Measurements from ENCODE around the gene CETN1.

The CETN1 gene

DNA sequence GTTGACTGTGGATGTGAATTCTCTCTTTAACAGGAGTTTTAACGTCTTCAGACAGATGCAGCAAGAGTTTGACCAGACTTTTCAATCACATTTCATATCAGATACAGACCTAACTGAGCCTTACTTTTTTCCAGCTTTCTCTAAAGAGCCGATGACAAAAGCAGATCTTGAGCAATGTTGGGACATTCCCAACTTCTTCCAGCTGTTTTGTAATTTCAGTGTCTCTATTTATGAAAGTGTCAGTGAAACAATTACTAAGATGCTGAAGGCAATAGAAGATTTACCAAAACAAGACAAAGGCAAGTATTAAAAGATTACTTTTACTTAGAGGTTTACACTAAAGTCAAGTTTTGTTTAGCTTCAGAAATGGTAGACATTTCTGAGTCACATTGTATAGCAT lies 47.1 kb downstream of the CETN1 start:
- no peak for DNase-seq

DNA sequence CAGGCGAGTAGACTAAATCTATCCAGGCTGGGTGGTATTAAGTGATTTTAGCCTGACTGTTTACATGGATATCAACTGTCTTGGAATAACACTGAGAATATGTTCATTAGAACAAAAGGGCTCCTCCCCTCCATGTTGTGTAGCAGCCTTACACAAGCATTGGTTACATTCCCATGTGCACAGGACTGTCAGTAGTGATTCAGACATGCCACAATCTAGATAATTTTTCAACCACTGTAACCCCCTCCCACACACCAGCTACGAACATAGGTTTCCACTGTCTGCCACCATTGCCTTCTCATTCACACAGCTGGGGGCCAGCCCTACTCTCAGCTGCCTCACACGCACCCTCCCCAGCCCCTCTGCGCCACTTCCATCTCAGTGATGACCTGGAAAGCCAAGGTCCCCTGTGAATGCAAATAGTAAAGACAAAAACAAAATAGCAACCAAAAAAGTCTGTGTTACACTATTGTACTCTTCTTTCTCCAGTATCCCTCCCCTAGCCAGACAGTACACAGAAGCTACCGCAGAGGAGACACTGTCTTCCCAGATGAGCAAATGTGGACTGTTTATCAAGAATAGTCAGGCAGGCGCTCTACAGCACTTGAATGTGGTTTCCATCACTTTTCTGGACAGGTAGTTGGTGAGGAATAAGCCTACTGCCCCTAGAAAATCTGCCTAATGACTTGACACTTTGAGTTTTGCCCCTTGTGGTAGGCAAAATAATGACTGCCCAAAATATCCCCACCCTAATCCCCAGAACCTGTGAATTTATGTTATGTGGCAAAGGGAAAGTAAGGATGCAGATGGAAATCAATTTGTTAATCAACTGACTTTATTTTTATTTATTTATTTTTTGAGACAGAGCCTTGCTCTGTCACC lies 49.3 kb downstream of the CETN1 start:
- no peak for DNase-seq

DNA sequence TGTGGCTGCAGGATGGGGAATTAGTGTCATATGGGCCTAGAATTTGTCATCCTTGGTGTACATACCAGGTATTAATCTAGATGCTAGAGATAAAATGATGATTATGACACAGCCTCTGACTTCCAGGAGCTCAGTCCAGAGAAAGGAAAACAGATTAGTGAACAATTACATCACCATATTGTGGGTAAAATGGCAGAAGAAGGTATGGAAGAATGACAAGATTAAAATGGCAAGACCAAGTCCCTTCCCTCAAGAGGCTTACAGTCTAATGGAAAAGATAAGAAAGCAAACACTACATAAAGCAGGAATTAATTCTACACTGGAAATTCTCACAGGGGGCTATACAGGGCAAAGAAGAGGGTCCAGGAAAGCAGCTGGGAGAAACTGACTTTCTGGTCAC lies 51.4 kb downstream of the CETN1 start:
- no peak for DNase-seq

Measured in activated effector memory CD4-positive, alpha-beta T cell treated with anti-CD3 and anti-CD28 coated beads, Interleukin-2, amount 50 U/mL, for 16 hours (primary cell).